Activated CD8-positive, alpha-beta T cell treated with anti-CD3 and anti-CD28 coated beads for 36 hours (primary cell): ENCODE results near the gene VPS13C. TPM values are rescaled to one million over a fixed set of nuclear protein-coding genes. Genes with fewer than 3 reads are reported as not detected.

Experiments used
- ATAC-seq: fragments of 200-7000 bp; cut with Tn5 transposase; one replicate; pipeline ENCODE4 v1.10.0; 2021; ENCODE audit warnings: mild to moderate bottlenecking, moderate library complexity
- CTCF ChIA-PET: fragments of 350-600 bp; sonication (Branson Sonifier 250); formaldehyde crosslinking; loops from one replicate; lab custom pipeline; 2021; ENCODE audit warnings: antibody characterized with exemption; lab: Charles Lee
- POLR2A ChIA-PET: fragments of 350-600 bp; sonication (Branson Sonifier 250); formaldehyde crosslinking; loops from one replicate; lab custom pipeline; 2021; ENCODE audit warnings: antibody characterized with exemption; lab: Charles Lee
- DNase-seq: peaks from one replicate; pipeline ENCODE4 v3.0.0-alpha.2; 2020
- H3K27ac Mint-ChIP-seq: one replicate; pipeline ENCODE4 v1.8.0; 2021; ENCODE audit warnings: mild to moderate bottlenecking, mixed read lengths
- H3K27me3 Mint-ChIP-seq: one replicate; pipeline ENCODE4 v1.8.0; 2021; ENCODE audit warnings: mixed read lengths
- H3K36me3 Mint-ChIP-seq: one replicate; pipeline ENCODE4 v1.8.0; 2021; ENCODE audit warnings: low read depth, mixed read lengths
- H3K4me1 Mint-ChIP-seq: one replicate; pipeline ENCODE4 v1.8.0; 2021; ENCODE audit warnings: low read depth, mixed read lengths
- H3K4me3 Mint-ChIP-seq: one replicate; pipeline ENCODE4 v1.8.0; 2021; ENCODE audit warnings: mild to moderate bottlenecking, moderate library complexity, mixed read lengths
- H3K9me3 Mint-ChIP-seq: one replicate; pipeline ENCODE4 v1.8.0; 2021; ENCODE audit warnings: mixed read lengths
- CTCF ChIP-seq: fragments of 200-600 bp; IDR thresholded peaks from one replicate; pipeline ENCODE4 v1.8.0; 2022; ENCODE audit warnings: antibody characterized with exemption, mild to moderate bottlenecking
- intact Hi-C: fragments of 100-400 bp; cut with micrococcal nuclease; formaldehyde crosslinking; loops from one replicate; pipeline ENCODE4 v1.10.0; 2022
- total RNA-seq, 2 experiments: library from RNA; stranded (reverse); gene quantifications; one replicate each; pipeline ENCODE4 v1.2.3, GENCODE V29; 2021

The VPS13C gene
- total RNA-seq, 2 experiments from 2014 or later: 41.4 to 45.9 TPM

- peaks cover 7% of the 10 kb centered on the region for H3K36me3 Mint-ChIP-seq
- ChIA-PET CTCF (no interaction called here), POLR2A (no interaction called here)
- ATAC-seq (no peak), DNase-seq (no peak)
- no peaks in the 10 kb centered on the region for H3K4me1 Mint-ChIP-seq
- no peak overlapping the region for H3K4me3 Mint-ChIP-seq
- H3K27ac Mint-ChIP-seq: no peak overlapping the region
- no peaks in the 10 kb centered on the region for H3K27me3 Mint-ChIP-seq
- intact Hi-C loops: no loop called here
- no peaks in the 10 kb centered on the region for H3K9me3 Mint-ChIP-seq
- no peak for TF ChIP-seq CTCF
Observed at GRCh38 chr15:61849447-61849846, 210.8 kb downstream of the VPS13C start.

GRCh38 chr15:61841466-61841865, 218.8 kb downstream of the VPS13C start:
- TF ChIP-seq CTCF: no peak
- peaks cover 24% of the 10 kb centered on the region for H3K27me3 Mint-ChIP-seq
- H3K9me3 Mint-ChIP-seq: no peaks in the 10 kb centered on the region
- H3K4me1 Mint-ChIP-seq: no peaks in the 10 kb centered on the region
- ATAC-seq (no peak), DNase-seq (no peak)
- H3K36me3 Mint-ChIP-seq: no peaks in the 10 kb centered on the region
- POLR2A ChIA-PET: no interaction called here
- intact Hi-C loops: no loop called here
- no peak overlapping the region for H3K27ac Mint-ChIP-seq
- CTCF ChIA-PET: interaction anchor here (0.8 to 1.6 kb wide), 3 partner anchors 9 to 79 kb away, joined by 3 read pairs; no protein-coding TSS in a partner anchor
- H3K4me3 Mint-ChIP-seq: no peak overlapping the region

GRCh38 chr15:61840090-61840489, 220.2 kb downstream of the VPS13C start:
- no peak overlapping the region for H3K27ac Mint-ChIP-seq
- no peak overlapping the region for H3K4me3 Mint-ChIP-seq
- no peak for ATAC-seq
- ChIA-PET POLR2A (no interaction called here), CTCF (no interaction called here)
- H3K9me3 Mint-ChIP-seq: no peaks in the 10 kb centered on the region
- H3K27me3 Mint-ChIP-seq: peaks cover 28% of the 10 kb centered on the region
- TF ChIP-seq CTCF: no peak
- H3K4me1 Mint-ChIP-seq: no peaks in the 10 kb centered on the region
- DNase-seq: no peak
- H3K36me3 Mint-ChIP-seq: no peaks in the 10 kb centered on the region
- intact Hi-C loops: no loop called here

- CTCF ChIA-PET: interaction anchor here (0.7 to 1.0 kb wide), 2 partner anchors 11 to 19 kb away, joined by 3 read pairs; no protein-coding TSS in a partner anchor
- no peak for ATAC-seq
Observed at GRCh38 chr15:61839546-61839945, 220.7 kb downstream of the VPS13C start.

More at GRCh38 chr15:61839546-61839945, 220.7 kb downstream of the VPS13C start:
- no peak for TF ChIP-seq CTCF
- intact Hi-C loops: loop anchor here (5.0 kb wide), 1 partner anchor 672 kb away; no protein-coding TSS in a partner anchor
- H3K27ac Mint-ChIP-seq: no peak overlapping the region
- H3K36me3 Mint-ChIP-seq: no peaks in the 10 kb centered on the region
- peaks cover 1% of the 10 kb centered on the region for H3K4me1 Mint-ChIP-seq
- H3K27me3 Mint-ChIP-seq: peaks cover 28% of the 10 kb centered on the region
- POLR2A ChIA-PET: no interaction called here
- no peak for DNase-seq
- H3K9me3 Mint-ChIP-seq: no peaks in the 10 kb centered on the region
- H3K4me3 Mint-ChIP-seq: no peak overlapping the region
